Measurements from ENCODE around the gene MBD5.
A peak's percentile ranks its signal among the peaks of the same experiment; 100 is the strongest.
"Not testable (repeated sequence)": the region's sequence is repeated elsewhere in the genome, so short reads cannot be mapped to it uniquely, and the experiment has no call there.

MBD5 gene

DNA sequence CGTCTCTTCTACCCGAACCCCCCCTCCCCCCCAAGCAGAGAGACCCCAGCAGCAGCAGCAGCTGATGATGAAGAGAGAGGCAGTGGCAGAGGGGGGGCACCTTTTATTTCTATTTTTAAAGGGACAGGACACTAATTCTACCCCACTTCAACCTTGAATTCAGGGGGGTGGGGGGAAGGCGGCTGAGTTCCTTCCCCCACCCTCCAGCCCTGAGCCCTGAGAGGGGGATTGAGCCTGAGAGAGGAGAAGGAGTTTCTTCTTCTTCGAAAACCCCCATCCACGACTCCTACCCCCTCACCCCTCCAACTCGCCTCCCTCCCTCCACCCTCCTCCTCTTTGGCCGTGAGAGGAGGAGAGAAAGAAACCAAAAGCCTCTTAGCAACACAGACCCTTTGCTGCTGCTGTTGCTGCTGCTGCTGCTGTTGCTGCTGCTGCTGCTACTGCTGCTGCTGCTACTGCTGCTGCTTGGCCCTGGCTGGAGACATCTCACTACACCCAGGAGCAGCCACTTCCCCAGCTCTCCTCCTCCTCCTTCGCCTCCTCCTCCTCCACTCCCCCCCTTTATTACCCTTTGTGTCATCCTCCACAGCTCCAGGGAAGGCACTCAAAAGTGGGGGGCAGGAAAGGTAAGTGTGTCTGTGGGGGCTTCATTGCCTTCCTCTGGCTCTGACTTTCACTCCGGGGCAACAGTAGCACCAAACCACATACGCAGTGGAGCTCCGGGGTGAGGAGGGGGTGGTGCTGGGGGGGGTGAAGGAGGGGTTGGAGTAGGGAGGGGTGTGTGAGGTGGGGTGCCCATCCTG lies at the start of gene MBD5:
Gene MBD5 (plus strand): TSS at position 33 of the 803 bp plus-strand sequence.
- DNase-seq, result peak; percentile 15 to 25

DNA sequence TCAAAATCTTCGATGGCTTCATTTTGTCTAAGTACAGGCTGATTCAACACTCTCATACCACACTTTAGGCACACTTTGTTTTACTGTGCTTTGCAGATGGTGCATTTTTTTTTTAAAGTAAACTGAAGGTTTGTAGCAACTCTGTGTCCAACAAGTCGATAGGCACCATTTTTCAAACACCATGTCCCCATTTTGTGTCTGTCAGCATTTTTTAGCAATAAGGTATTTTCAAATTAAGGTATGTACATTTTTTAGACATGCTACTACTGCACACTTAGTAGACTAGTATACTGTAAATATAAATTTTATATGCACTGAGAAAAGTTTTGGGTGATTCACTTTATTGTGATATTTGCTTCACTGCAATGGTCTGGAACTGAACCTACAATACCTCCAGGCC lies 44.8 kb upstream of the MBD5 start:
- no peak for DNase-seq

DNA sequence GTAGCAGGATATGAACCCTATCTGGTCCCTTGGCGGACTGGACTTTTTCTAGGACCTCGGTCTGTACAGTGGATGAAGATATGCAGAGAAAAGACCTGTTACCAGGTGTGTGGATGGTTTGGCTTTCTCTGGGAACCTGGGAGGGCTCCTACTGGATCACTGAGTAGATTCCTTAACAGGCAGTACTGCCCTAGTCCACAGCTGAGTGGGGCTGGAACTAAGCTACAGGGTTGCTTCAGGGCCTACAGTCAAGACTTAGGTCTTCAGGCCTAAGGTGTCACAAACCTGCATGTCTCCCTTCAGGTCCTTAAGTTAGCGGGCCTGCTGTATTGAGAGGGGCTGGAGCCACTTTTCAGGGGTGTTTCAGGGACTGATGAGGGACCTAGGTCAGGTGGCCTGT lies 43.2 kb upstream of the MBD5 start:
- no peak for DNase-seq

DNA sequence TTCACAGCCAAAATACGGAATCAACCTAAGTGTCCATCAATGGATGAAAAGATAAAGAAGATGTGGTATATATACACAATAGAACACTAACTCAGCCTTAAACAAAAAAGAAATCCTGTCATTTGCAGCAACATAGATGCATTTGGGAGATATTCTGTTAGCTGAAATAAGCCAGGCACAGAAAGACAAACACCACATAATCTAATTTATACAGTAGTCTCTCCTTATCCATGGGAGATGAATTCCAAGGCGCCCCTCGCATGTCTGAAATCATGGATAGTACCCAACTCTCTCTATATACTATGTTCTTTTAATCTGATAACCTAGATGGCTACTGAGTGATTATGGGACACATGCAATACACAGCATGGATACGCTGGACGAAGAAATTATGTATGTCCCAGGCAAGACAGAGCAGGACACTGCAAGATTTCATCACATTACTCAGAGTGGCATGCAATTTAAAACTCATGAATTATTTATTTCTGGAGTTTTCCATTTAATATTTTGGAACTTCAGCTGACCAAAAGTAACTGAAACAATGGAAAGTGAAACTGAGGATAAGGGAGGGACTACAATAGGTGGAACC lies 39.9 kb upstream of the MBD5 start:
- no peak for DNase-seq

GRCh38 chr2:147989102-147989501 lies 31.8 kb upstream of the MBD5 start:
- no peak for DNase-seq

- DNase-seq, result peak; percentile 28 to 43
These were observed 31.0 kb upstream of the MBD5 start for GRCh38 chr2:147989809-147990403.

DNA sequence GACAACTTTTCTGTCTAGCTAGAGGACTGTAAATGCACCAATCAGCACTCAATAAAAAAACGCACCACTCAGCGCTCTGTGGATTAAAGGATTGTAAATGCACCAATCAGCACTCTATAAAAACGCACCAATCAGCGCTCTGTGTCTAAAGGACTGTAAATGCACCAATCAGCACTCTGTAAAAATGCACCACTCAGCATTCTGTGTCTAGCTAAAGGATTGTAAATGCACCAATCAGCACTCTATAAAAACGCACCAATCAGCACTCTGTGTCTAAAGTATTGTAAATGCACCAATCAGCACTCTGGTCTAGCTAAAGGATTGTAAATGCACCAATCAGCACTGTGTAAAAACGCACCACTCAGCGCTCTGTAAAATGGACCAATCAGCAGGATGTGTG lies 25.9 kb upstream of the MBD5 start:
- DNase-seq, result not testable (repeated sequence)

DNA sequence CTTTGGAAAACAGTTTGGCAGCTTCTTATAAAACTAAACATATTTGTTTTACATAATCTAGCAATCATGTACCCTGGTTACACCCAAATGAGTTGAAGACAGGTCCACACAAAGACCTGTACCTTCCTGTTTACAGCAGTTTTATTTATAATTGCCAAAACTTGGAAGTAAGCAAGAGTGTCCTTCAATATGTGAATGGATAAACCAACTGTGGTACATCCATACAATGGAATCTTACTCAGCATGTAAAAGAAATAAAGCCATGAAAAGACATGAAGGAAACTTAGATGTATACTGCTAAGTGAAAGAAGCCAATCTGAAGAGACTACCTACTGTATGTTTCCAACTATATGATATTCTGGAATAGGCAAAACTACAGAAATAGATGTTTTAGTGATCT lies 24.1 kb upstream of the MBD5 start:
- no peak for DNase-seq

GRCh38 chr2:147998203-147998602 lies 22.7 kb upstream of the MBD5 start:
- DNase-seq, result no peak

DNA sequence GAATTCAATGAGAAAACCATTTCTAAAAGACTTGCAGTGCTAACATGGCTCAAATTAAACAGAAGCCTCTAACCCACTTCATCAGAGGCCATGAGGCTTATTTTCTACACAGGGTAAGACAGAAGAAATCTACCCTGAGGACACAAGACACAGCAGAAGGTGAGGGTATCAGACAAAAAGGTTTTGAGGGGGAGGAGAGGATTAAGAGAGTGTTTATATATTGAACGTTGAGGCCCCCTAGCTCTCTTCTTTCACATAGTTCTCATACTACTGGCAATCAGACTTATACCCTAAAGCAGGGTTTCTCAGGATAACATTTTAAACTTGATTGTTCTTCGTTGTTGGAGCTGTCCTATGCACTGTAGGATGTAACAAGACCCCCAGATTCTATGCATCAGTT lies 21.8 kb upstream of the MBD5 start:
- no peak for DNase-seq

- no peak for DNase-seq
These were observed 20.8 kb upstream of the MBD5 start for GRCh38 chr2:148000095-148000494.

- not testable (repeated sequence) for DNase-seq
These were observed 18.5 kb upstream of the MBD5 start for GRCh38 chr2:148002420-148002819.

DNA sequence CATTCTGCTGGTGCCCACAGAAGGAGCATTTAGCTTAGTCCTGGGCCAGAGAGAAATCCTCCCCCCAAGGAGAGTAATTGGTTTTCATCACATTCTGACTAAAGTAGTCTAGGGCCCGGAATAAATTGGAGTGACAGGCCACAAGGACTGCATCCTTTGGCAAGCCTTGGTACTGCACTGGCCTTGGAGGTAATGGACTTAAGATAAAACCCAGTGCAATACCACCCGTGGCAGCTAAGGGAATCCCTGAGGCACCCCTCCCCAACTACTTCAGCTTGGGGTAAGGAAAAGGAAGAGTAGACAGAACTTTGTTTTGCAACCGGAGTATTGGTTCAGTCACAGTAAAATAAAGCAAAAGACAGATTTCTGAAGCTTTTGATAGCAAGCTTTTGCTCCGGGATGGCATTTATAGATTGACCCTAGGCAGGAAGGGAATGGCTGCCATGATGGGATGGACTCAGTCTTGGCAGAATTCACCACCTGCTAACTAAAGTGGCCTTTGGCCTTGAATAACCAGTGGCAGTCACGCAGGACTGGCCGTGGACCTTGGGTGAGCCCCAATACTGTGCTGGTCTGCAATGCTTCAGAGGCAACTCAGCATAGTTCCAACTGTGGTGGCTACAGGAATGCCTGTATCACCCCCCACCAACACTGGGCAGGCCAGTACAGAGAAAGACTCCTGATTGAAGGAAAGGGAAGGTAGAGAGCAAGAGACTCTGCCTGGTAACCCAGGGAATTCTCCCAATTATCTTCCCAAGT lies 14.5 kb upstream of the MBD5 start:
- no peak for DNase-seq

- no peak for DNase-seq
These were observed 13.5 kb upstream of the MBD5 start for GRCh38 chr2:148007219-148007900.

DNA sequence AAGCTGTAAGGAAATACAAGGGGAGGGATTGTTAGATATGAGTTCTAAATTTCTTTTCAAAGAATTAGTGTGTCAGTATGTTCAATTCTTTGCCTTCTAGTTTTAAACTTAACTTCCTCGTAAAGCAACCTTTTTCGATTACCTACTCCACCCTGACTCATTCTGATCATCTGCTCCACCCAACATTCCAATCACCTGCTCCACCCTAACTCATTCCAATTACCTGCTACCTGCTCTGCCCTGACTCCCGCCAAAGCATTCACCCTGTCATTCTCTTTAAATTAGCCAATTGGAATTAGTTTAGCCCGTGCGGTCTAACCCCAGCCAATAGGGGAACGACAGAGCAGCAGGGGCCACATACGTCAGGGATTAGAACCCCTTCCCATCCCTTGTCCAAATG lies 12.5 kb upstream of the MBD5 start:
- DNase-seq, result not testable (repeated sequence)

GRCh38 chr2:148013876-148014275 lies 7.0 kb upstream of the MBD5 start:
- DNase-seq, result no peak

DNA sequence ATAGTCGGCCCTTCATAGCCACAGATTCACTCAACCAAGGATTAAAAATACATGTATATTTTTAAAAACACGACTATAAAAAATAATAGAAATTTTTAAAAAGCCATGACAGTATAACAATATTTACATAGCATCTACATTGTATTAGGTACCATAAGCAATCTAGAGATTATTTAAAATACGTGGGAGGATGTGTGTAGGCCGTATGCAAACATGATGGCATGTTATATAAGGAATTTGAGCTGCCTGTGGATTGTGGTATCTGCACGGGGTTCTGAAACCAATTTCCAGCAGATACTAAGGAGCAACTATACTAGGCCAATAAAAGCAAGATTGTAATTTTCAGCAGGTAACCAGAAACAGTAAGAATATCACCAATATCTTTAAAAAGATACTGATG lies 6.3 kb upstream of the MBD5 start:
- DNase-seq, result no peak

DNA sequence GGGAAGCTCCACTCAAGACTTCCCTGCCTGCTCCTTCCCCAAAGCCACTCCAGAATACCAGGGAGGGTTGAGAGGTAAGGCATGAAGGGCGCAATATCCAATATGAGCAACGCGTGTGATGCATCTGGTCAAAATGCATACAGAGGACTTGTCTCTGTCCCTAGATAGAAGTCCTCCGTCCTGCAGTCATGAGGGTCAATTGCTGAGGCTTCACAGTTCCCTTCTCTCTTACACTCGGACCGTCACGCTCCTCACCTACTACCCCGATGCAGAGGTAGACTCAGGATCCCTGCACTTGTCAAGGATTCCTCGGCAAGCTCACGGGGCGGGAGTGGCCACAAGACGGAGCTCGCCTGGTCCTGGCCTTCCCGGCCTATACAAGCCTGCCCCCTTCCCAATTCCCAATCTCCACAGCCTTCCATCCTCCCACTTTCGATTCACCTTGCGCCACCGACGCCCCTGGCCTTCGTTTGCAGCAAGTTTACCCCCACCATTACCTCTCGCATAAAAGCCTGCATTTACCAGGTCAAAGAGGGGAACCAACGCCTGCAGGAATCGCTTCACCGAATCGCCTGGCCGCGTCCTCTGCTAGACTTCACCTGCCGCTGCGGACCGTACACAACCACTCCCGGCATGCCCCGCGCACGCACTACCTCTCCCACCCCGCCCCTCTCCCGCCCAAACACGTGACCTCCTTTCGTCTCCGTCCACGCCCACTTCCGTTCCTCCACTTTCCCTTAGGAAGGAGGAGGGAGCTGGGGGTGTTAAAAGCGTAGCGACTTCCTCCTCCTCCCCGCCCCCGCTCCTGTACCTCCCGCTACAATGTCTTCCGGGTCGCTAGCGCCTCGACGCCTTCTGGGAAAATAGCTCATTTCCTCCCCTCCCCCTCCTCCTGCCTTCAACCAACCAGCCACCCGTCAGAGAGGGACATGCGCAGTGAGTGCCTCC lies 506 bp upstream of the MBD5 start, which contains the start of gene ORC4:
Gene ORC4 (minus strand): TSS at position 627 of the 948 bp plus-strand sequence. CDS start 44,779 bp downstream, outside the sequence.
- DNase-seq, result peak; percentile 99

DNA sequence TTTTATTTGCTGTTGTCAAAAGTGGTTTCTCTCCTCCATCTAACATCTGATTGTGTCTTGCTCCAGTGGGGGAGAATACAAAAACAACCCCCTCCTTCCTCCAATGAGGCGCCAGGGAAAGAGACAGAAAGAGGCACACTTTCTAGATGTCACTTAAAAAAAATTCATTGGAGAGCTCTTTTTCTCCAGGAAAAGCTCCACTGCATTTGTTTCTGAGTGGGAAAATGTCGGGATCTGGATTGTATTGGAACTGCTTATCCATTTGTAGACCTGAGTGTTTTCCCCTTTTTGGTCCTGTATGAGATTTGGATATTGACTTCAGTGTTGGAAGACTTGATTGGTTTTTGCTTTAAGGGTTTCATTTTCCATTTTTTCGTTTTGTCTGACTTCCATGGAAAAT lies 995 bp downstream of the MBD5 start:
- DNase-seq, result no peak

- no peak for DNase-seq
These were observed 1.5 kb downstream of the MBD5 start for GRCh38 chr2:148022351-148022750.

GRCh38 chr2:148022882-148023281 lies 2.0 kb downstream of the MBD5 start:
- no peak for DNase-seq

DNA sequence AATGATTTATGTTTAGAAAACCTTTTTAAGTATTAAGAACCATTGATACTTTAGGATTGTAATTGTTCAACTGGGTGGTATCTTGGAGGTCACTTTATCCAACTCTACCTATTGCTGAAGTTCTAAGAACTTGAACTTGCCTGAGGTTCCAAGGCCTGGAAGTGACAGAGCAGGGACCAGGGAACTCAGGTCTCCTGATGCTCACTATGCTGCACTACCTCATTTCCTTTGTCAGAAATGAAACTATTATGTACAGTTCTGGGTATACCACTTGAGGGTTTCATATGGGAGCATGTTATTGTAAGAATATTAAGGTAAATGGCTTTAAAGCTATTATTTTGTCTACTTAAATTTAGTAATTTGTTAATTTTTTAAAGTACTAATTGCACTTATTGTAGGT lies 3.0 kb downstream of the MBD5 start:
- peak in 1 of 2 donors; percentile 8 for DNase-seq

Measured in inflammatory macrophage treated with lipopolysaccharide for 1 hour (primary cell).